Mammary epithelial cell (primary cell): ENCODE data around the gene ARHGAP32.

Experiments
- CTCF ChIP-seq, 2 donors: IDR thresholded peaks in 1 of 2; conservative IDR thresholded peaks in 1 of 2; 2 replicates each; pipeline ENCODE4 v1.5.1; 2011 to 2012; ENCODE audit warnings: inconsistent platforms in 2 of 2, low read length in 2 of 2, mild to moderate bottlenecking in 2 of 2, control low read depth in 1 of 2, low read depth in 1 of 2; ENCODE audit not compliant: insufficient read depth in 1 of 2; ENCODE audit errors: extremely low read depth in 1 of 2
- EZH2 ChIP-seq: IDR thresholded peaks from 2 replicates; pipeline ENCODE4 v1.6.1; 2012; ENCODE audit warnings: low read length, inconsistent platforms, borderline replicate concordance

GRCh38 chr11:128983023-128983422, 209.1 kb downstream of the ARHGAP32 start:
- no peak for TF ChIP-seq CTCF (conservative IDR thresholded peaks at IDR 0.05 in 1 of 2, IDR thresholded peaks at IDR 0.05 in 1 of 2; ENCODE audit: extremely low read depth in 1 of 2, insufficient read depth in 1 of 2, low read depth in 1 of 2, low read length in 2 of 2)
- TF ChIP-seq EZH2: no peak
